Testis (tissue), 2 donors: ENCODE results near the gene CDH19.

Source experiments
- CTCF ChIP-seq, 3 experiments: fragments of 450-650 bp in 2 of 3; fragments of 200-600 bp in 1 of 3; sonication (generic) in 1 of 3; IDR thresholded peaks; one replicate each; pipeline ENCODE4 v1.5.1; 2016 to 2019; ENCODE audit warnings: antibody characterized with exemption in 3 of 3, mild to moderate bottlenecking in 2 of 3, moderate library complexity in 1 of 3
- POLR2A ChIP-seq: fragments of 450-650 bp; IDR thresholded peaks from one replicate; pipeline ENCODE4 v1.6.1; 2017; ENCODE audit warnings: antibody characterized with exemption, mild to moderate bottlenecking, moderate library complexity

- no peak for TF ChIP-seq CTCF (IDR thresholded peaks at IDR 0.05)
- no peak for TF ChIP-seq POLR2A
Measured at GRCh38 chr18:66621816-66622576, 18.1 kb upstream of the CDH19 start.
